GM21360 (cell line): ENCODE measurements around the gene PEAR1.

Experiments used
- ATAC-seq: cut with Tn5 transposase; IDR thresholded peaks from one replicate; pipeline ENCODE4 v1.9.1; 2021; ENCODE audit warnings: mild to moderate bottlenecking, moderate library complexity; ENCODE audit not compliant: unreplicated experiment

Gene PEAR1

DNA sequence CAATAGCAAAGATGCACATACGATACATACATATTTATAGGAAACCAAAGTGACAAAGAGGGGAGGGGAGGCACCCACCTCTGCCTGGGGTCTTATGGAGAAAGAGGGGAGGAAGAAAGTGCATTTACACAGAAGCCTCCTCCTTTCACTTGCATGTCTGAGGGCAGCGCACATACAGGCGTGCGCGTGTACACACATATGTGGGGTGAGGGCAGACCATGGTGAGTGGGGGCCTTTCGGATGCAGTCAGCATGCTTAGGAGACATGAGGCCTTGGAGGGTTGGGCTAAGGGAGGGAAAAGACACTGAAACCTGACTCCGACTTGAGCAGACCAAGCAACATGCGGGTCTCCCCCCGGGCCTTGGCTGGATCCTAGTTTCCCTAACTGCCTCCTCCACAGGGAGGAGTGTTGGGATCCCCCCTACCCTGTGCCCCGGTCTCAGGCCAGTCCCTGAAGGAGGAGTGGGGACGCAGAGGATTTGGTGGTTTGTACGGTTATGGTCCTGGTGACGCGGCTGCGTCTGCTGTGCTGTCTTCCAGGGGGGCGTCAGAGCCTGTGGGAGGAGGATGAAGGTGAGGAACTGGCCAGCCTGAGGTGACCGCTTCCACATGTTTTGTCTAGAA, 42.1 kb downstream of the PEAR1 start:
- ATAC-seq, result no peak

DNA sequence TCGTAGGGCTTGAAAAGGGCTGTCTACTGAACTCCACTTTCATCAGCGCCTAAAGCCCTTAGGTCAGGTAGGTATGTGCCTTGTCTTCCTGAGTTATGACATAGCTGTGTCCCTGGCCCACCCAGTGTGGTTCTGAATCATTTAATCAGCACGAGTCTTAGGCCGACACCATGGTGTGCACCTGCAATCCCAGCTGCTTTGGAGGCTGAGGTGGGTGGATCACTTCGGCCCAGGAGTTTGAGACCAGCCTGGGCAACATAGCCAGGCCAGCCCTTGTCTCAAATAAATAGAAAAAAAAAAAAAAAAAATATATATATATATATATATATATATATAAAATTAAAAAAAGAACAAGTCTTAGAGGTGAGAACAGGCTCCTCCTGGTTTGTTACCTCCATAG, 42.7 kb downstream of the PEAR1 start:
- no peak for ATAC-seq

DNA sequence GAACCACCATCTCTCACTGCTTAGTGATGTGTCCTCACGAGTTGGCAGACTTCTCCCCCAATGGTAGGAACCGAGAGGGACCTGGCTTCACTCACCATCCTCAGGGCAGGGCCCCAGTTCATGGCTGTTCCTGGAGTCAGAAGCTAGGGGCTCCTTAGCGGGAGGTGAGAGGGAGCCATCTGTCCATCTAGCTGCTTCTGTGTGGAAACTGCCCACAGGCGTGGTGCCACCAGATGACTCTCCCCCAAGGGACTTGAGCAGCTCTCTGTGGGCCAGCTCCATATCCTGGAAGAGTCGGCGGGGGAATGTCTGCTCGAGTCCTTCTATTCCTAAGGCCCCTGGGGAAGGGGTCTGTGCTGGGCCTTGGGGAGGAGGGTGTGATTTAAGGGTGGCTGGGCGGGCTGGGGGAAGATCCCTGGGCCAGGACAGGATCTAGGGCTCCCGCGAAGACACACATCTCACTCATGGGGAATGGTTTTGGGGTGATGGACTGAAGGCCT, 43.3 kb downstream of the PEAR1 start:
- no peak for ATAC-seq

DNA sequence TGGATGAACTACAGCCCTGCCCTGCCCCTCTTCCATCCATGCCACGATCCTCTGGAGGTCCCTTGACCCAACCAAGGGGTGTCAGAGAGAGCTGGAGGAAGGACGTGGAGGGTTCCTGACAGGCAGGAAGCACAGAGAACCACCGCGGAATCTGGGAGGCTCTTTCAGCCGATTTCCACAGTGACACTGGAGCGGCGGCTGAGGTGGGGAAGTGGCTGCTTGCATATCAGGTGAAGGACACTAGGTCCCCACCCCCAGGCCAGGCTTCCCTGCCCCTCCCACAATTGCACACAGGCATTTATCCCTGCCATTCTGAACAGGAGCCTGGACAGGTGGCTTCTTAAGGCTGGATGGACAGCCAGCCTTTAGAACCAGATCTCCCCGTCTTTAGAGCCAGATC, 44.4 kb downstream of the PEAR1 start:
- ATAC-seq, result no peak

DNA sequence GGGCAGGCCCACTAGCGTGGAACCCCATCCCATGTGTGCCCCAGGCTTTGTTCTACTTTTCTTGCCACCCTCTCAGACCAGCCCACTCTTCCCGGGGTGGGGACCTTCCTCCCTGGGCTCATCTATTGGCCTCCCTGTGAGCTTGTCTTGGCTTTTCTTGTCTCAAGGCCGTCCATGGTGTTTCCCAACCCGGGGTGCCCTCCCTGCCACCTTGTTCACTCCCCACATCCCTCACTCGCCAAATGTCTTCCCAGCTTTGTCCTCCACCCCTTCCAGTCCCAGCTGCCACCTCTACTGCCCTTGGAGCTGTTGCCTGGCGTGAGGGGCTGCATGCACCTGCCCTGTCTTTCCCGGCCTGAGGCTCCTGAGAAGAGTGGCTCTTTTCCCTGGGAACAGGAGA, 45.3 kb downstream of the PEAR1 start:
- no peak for ATAC-seq

DNA sequence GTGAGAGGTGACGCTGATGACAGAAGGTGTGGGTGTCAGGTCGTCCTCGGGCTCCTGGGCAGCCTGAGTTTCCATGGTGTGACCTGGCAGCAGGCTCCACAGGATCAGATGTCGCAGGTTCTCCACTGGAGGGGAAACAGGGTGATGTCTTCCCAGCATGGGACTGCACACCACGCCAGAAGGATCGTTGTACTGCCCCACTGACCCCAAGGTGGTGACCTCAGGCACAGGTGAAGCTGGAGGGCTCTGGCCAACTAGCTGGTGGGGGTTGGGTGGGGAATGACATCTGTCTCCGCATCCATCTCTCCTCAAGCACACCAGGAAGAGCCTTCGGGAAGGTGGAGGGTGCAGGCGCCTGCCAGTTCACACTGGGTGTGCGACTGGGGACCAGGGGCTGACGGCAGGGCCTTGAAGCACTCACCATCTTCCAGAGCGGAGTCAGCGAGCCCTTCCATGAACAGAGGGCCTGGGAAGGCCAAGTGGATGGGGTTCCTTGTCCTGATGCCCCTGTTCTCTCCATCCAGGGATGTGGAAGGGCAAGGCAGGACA, 46.3 kb downstream of the PEAR1 start:
- no peak for ATAC-seq

DNA sequence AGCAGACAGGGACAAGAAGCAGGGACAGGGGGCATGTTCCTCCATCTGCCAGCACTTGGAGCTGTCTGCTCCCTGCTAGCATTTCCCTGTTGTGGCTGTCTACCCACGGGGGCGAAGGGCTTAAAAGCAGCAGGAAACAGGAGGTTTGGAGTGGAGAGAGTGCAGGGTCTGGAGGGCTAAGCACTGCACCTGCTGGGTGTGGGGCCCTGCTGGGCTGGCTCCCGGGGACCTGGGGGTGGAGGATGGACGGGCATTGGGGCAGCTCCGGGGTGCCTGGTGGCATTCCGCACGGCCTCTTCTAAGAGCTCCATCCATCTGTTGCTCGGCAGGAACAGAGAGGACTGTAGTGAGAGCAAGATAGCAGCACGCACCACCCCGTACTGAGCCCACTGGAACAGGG, 48.2 kb downstream of the PEAR1 start:
- no peak for ATAC-seq

DNA sequence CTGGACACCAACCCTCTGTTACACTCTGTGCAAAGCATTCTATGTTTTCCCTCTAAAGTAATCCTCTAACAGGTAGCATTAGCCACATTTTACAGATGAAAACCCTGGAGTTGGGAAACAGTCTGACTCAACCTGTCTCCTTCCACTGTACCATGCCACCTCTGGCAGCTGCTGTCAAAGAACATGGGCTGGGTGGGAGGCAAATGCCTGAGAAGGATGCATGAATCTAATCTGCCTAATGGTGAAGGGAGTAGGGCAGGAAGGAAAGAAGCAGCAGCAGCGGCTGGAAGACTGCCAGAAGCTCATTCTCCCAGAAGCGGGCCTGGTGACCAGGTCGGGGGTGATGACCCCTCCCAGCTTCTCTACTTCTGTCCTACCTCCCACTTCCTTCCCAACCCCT, 48.7 kb downstream of the PEAR1 start:
- no peak for ATAC-seq

DNA sequence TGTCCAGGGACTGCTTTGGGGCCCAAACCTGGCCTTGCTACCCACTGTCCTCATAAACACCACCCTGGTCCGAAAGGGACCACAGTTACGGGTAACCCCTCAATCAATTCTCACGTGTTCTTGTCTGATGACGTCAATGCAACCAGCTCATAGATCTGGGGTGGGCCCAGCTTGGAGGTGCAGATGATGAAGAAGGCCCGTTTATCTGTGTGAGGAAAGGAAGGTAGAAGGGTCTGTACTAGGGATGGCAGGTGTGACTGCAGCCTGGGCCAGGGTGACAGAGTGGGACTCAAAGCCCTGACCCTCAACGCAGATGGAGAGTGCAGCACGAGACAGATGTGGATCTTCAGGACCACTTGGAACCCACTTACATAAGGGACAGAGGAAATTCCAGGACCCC, 49.1 kb downstream of the PEAR1 start:
- ATAC-seq, result no peak

DNA sequence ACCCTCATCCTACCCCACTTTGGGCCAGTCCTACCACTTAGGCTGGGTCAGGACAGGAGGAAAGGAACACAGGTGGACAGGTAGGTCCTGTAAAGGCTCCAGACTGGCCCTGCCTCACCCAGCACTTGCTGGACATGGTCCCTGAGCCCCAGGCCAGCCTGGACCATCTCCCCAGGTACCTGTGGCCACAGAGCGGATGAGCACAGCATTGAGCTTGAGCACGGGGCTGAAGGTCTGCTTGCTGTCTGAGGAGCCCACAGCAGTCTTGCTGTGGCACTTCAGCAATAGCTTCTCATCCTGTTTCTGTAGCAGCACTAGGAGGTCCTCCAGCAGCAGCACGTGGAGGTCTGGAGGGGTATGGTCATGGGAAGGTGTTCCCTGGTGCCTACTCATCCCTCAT, 50.2 kb downstream of the PEAR1 start:
- ATAC-seq, result no peak

DNA sequence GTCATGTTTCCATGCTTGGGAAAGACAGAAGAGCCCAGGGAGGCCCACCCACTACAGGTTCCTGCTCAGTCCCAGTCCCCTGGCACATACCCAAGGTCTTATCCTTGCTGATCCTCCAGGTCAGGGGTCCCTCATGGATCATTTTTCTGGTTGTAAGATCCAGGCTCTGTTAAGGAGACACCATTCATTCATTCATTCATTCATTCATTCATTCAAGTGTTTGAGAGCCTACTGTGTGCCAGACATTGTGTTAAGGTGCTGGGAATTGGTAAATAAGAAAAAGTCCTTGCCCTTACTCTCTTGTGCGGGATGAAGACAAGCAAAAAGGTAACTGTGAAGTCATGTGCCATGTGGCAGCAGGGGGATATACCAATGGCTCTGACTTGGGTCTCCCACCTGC, 50.8 kb downstream of the PEAR1 start:
- no peak for ATAC-seq

DNA sequence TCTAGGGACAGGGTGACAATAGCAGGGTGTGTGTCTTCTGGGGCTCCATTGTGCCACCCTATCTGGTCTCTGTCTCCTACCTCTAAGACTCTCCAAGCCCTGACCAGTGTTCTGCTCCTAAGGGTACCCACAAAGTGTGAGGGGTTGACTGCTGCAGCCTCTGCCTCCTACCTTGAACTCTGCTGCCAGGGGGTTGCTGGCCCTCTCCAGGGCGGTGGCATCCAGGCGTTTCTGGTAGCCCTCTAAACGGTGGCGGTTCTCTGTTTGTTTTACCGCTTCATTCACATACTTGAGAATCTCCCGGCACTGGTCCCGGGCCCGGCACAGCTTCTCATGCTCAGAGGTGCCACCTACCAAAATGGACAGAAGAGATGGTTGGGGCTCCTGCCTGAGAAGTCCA, 51.3 kb downstream of the PEAR1 start:
- ATAC-seq, result no peak

DNA sequence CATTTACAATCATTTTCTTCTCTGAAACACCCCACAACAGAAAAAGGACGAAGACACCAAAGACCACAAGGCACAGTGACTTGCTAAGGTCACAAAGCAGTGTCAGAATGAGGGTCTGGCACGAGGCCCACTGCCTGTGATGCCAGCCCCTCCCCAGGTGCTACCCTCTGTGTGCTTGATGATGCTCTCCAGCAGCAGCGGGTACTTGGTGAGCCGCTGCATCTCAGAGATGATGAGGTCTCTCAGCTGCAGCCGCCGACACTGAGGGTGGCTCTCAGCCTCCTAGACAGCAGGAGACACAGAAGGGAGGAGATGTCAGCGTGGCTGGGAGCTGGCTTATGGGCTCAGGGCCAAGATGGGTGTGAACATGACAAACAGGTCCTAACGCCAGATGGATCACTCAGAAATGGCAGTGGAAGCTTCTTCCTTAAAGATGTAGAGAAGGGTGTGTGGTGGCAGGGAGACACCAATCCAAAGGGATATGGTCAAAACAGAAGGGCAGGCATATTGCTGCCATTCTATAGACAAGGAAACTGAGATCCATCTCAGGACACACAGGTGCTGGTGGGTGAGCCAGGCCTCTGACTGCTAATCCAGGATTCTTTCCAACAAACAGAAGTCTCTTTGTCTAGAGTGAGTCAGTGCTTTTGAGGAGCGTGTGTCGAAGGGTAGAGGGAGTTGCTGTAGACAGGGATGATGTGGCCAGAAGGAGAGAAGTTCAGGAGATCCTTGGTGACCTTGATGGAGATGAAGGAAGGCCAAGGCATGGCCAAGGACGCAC, 52.6 kb downstream of the PEAR1 start:
- ATAC-seq, result no peak

DNA sequence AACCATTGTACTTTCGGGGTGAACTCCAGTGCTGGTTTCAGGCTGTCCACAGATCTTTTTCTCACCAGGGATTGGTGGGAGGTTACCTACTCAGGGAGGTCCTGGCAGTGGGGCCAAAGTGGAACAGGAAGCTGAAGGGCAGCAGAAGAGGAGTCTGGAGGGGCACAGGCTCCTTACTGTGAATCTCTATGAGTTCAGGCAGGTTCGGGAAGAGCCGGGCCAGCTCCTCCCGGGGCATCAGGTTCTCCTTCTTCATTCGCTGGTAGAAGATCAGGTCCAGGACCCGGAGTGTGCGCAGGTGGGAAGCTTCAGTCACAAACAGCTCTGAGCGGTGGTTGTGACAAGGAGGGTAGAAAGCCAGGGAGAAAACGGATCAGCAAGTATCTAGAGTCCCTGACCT, 53.6 kb downstream of the PEAR1 start:
- ATAC-seq, result no peak

DNA sequence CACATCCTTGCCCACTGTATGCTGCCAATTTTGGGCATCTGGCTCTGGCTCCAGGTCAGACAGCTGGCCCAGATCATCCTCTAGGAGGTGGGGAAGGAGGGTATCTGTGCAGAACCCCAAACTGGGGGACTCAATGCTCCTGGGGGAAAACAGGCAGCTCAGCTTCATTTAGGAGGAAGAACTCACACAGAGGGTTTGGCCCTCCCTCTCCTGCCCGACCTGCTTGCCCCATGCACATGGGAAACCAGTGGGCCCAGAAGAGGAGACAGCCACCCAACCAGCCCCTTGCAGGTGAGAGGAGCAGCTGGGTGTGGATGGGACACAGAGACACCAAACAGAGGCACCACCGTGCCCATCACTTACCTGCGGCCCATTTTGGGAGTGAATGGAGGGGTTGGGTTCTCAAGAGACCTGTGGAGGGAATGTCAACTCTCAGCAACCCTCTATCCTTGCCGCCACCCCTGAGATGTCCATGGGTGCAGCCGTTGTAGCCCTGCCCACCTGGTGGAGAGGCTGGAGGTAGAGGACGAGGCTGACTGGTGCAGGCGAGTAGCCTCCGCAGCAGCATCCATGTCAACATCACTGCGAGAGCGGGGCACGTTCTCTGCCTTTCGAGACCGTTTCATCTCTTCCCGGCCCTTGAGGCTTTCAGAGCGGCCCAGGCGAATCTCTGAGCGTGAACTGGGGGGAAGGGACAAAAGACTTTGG, 54.5 kb downstream of the PEAR1 start:
- no peak for ATAC-seq

DNA sequence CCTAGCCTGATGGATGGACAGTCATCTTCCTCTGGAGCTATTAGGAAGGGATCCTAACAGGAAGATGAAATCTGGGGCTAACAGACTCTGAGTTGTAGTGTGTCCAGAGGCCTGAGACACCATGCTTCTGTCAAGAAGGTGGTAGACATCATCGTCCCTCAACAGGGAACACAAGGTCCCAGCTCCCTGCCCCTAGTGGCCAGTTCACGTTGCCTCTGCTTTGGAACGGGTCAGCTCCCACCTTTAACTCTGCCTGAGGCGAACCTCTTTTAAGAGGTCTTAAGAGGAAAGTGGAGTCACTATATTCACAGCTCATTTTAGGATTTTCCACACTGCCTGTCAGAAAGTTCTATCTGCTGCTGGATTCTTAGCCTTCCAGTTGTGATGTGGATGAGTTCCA, 55.2 kb downstream of the PEAR1 start:
- ATAC-seq, result no peak

DNA sequence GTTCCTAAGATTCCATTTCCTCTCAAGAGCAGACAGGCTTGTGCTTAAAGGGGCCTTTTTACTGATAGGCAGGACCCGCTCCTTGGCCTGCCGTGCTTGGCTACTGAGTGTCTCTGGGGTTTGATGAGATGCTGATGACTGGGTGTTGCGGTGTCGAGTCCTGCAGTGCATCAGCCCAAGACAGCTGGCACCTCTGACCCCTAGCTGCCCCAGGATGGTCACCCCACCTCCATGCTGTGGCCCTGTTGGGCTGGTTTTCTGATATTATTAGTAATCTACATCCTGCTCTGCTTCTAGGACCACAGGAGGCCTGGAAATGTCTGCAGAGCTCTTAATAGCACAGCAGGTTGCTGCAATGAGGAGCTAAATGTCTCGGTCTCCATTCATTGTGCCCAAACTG, 55.6 kb downstream of the PEAR1 start:
- no peak for ATAC-seq

DNA sequence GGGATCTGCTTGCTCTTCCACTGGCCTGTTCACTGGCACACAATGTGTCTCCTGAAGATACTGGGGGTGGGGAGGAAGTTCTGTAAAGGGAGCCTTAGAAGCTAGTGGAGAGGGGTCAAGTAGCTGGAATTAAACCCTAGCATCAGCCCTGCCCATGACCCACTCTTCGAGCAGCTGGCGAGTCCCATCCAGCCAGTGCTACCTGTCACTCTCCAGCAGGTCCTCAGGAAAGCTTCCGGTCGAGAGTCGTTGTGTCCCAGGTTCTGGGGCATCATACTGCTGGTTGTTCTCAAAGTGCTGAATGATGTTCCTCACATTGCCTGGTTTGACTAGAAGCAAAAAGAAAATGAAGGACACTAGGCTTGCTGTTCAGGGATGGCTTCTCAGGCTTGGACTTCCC, 57.9 kb downstream of the PEAR1 start:
- ATAC-seq, result no peak

DNA sequence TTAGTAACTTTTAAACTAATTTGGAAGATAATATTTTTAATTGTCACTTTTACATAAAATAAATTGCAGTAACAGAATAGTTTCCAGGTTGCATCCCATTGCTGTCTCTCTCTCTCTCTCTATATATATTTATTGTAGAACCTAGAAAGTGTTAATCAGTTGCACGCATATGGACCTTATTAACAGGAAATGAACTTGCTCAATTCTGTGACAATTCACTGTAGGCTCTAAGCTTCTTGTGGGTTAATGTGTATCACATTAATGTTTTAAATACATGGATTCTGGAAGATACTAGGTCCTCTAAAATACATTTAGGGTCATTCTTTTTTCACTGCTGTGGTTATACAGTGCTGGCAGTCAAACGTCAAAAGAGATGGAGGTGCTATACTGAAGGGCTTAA, 60.1 kb downstream of the PEAR1 start:
- ATAC-seq, result no peak

DNA sequence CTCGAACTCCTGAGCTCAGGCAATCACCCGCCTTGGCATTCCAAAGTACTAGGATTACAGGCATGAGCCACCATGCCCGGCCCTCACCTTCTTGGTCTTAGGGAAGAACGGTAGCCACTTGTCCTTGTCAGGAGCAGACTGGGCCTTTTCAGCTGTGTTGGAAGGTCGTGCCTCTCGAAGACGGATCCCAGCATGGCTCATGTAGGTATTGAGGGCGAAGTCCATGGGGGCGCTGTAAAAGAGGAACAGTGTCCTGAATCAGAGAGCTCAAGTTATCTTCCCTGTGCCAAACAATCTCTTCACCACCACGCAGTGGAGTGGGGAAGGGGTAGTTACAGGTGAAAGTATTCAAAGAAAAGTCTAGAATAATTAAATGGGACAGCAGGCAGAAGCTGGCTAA, 62.8 kb downstream of the PEAR1 start:
- no peak for ATAC-seq

DNA sequence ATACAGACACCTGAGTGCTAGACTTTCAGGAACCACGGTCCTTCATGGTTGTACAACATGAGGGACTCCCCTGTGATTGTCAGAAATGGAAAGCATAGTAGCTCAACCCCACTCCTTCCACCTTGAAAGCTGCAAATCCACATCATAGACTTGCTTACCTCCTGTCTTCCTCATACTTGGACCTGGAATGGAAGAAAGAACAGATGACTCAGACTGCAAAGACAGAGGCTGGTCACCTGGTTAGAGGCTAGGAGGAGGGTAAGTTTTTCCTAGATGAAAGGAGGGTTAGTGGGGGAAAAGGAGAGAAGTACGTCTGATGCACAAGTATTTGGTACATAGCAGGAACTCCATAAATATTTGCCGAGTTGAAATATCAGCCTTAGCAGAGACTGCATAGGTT, 64.1 kb downstream of the PEAR1 start:
- ATAC-seq, result no peak

DNA sequence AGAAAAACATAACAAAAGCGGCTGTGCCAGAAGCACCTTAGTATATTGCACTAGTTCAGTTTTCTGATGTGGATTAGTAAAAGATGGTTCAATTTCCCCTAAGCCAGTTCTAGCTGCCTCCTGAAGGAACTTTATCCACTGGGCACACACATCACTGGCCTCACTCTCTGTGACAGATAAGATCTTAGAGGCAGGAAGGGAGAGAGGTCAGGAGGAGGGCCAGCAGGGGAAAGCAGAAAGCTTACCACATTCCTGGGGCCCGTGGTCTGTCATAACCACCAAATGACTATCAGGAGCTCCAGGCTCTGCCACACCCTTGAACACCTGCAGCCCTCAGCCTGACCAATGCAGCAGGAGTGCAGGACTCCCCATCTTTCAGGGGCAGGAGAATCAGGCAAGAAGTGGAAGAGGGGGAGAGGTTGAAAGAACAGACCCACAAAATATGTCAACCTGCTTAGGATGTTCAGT, 64.8 kb downstream of the PEAR1 start:
- ATAC-seq, result no peak
